Measurements from ENCODE around the gene C2CD2. TPM values are rescaled to one million over a fixed set of nuclear protein-coding genes. Genes with fewer than 3 reads are reported as not detected.

Gene C2CD2
- total RNA-seq, 6 donors from 2014 or later = 9.6 to 34.6 (median 22.0) TPM

DNA sequence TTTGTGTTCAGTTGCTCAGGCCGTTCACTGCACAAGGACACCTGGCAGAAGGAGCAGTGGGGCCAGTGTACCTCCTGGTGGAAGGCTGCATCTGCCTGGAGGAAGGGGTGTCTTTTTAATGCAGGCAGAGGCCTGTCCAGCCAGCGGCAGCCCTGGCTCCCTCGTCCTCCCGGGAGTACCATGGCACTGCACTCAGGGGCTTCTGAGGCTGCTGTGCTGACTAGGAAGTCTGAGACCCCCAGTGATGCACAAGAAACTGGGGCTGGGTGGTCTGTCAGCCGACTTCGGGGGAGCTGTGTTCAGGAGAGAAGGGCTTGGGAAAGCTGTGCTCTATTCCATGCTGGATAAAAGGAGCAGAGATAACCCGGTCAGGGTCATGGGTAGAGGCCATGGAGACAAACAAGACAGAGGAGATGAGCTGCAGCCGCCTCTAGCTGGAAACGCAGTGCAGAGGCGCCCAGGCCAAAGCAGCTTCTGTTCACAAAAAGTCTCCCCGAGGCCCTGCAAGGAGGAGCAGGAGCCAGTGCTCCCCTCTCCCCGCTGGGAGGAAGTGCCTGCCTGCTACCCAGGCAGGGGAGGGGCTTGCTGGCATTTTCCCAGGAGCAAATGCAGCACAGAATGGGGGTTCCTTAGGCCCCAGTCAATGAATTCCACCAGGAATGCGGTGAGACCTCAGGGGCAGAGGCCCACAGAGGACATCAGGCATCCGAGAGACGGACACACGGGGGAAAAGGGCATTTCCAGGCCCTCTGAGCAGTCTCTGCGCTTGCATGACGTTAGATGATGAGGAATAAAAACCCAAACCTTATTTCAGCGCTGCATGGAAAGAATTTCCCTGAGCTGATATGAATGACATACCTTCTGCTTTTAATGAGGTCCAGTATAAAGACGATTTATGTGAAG is 17.2 kb upstream of the C2CD2 start:
- ATAC-seq (ENCODE audit: low FRiP score in 2 of 2) (no peak), DNase-seq (no peak)
- H3K27me3 ChIP-seq = no peaks in the 10 kb centered on the region
- TF ChIP-seq EP300 (IDR thresholded peaks at IDR 0.05) (no peak), POLR2AphosphoS5 (IDR thresholded peaks at IDR 0.05) (no peak), POLR2A (IDR thresholded peaks at IDR 0.05) (no peak)
- TF ChIP-seq, protein P1, sequence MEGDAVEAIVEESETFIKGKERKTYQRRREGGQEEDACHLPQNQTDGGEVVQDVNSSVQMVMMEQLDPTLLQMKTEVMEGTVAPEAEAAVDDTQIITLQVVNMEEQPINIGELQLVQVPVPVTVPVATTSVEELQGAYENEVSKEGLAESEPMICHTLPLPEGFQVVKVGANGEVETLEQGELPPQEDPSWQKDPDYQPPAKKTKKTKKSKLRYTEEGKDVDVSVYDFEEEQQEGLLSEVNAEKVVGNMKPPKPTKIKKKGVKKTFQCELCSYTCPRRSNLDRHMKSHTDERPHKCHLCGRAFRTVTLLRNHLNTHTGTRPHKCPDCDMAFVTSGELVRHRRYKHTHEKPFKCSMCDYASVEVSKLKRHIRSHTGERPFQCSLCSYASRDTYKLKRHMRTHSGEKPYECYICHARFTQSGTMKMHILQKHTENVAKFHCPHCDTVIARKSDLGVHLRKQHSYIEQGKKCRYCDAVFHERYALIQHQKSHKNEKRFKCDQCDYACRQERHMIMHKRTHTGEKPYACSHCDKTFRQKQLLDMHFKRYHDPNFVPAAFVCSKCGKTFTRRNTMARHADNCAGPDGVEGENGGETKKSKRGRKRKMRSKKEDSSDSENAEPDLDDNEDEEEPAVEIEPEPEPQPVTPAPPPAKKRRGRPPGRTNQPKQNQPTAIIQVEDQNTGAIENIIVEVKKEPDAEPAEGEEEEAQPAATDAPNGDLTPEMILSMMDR (IDR thresholded peaks at IDR 0.05) = no peak
- no peaks in the 10 kb centered on the region for H3K36me3 ChIP-seq
- H3K4me1 ChIP-seq = peaks cover 0 to 18% (median 8%) of the 10 kb centered on the region in 4 donors
- 82 to 87% methylated on average over 14 to 20 of the region's 20 CpGs for WGBS, 2 donors
- H3K4me3 ChIP-seq = no peak overlapping the region
- no peak overlapping the region for H3K27ac ChIP-seq
- H3K9me3 ChIP-seq = no peaks in the 10 kb centered on the region

DNA sequence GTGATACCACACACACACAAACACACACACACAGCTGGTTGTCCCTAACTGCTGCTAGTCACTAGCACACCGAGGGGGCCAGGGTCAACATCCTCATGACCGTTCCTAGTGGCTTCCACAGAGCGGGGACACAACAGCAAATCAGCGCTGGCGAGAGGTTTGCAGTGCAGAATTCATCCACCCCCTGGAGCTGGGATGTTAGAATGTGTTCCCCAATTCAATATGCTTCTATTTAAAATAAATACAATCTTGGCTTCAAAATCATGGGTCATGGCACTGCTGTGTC is 16.2 kb upstream of the C2CD2 start:
- WGBS, 2 donors = 84 to 90% methylated on average over 5 of the region's 5 CpGs
- TF ChIP-seq POLR2AphosphoS5 (IDR thresholded peaks at IDR 0.05) = no peak
- TF ChIP-seq, protein P1 (IDR thresholded peaks at IDR 0.05) = no peak
- TF ChIP-seq EP300 (IDR thresholded peaks at IDR 0.05) = no peak
- TF ChIP-seq POLR2A (IDR thresholded peaks at IDR 0.05) = no peak
- H3K4me1 ChIP-seq = peaks cover 0 to 18% (median 8%) of the 10 kb centered on the region in 4 donors
- H3K9me3 ChIP-seq = no peaks in the 10 kb centered on the region
- no peaks in the 10 kb centered on the region for H3K27me3 ChIP-seq
- H3K27ac ChIP-seq = no peak overlapping the region
- no peak for ATAC-seq (ENCODE audit: low FRiP score in 2 of 2)
- no peak for DNase-seq
- no peak overlapping the region for H3K4me3 ChIP-seq
- no peaks in the 10 kb centered on the region for H3K36me3 ChIP-seq

DNA sequence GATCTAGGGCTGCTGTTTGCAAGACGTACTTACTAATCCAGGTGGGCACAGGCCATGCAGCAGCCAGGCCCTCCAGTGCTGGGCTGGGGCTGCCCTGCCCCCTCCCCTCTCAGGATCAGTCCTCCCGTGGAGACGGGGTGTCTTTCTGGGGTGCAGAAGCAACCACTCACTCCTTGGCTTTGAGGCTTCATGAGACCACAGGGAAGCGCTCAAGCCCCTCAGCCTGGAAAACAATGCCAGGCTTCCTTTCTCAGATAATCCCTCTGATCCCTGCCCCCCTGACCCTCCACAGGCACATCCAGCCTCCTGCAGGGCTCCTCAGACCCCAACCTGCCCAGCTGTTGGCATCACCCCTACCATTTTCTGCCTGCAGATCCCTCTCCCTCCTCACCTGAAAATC is 13.9 kb upstream of the C2CD2 start:
- 83 to 100% methylated on average over 2 to 4 of the region's 4 CpGs for WGBS, 2 donors
- Histone ChIP-seq H3K36me3 (no peaks in the 10 kb centered on the region), H3K27me3 (no peaks in the 10 kb centered on the region), H3K27ac (peak overlapping the region in 2 of 4 donors; percentile 54 to 74), H3K4me1 (peaks cover 0 to 4% (median 0%) of the 10 kb centered on the region in 4 donors), H3K9me3 (no peaks in the 10 kb centered on the region), H3K4me3 (no peak overlapping the region)
- DNase-seq = no peak
- ATAC-seq (ENCODE audit: low FRiP score in 2 of 2) = no peak
- no peak for TF ChIP-seq EP300 (IDR thresholded peaks at IDR 0.05)
- no peak for TF ChIP-seq POLR2AphosphoS5 (IDR thresholded peaks at IDR 0.05)
- TF ChIP-seq POLR2A (IDR thresholded peaks at IDR 0.05) = no peak
- TF ChIP-seq, protein P1 (IDR thresholded peaks at IDR 0.05) = no peak

DNA sequence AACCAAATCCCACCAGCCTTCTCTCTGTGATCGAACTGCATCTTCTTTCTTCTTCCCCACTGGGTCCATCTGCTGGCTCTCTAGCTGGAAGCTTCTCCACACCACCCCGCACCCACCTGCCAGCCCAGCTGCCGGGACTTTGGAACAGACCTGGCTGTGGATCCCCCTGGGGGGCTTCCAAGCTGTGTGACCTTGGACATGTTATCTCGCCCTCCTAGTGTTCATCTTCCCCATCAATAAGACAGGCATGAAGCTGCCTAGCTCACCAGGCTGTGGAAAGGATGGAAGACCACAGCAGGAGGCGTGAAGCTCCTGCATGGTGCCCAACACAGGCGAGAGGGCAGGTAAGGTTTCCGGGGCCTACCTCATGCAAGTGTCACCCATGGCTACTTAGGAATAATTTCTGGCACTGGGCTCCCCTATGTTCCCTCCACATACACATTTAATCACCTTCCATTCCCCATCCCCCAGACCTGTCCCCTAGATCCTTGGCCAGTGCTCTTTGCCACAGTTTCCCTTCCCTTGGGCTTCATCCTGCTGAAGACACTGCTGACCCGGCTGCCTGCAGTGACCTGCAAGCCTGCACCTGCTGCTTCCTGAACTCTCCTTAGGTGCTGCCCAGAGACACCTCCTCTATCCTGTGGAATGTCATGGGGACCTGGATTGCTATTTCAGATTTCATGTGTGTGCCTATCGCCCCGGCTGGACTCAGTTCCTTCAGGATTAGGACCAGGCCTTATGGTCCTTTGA is 13.2 kb upstream of the C2CD2 start:
- peaks cover 0 to 4% (median 0%) of the 10 kb centered on the region in 4 donors for H3K4me1 ChIP-seq
- DNase-seq (no peak), ATAC-seq (ENCODE audit: low FRiP score in 2 of 2) (no peak)
- no peaks in the 10 kb centered on the region for H3K27me3 ChIP-seq
- H3K36me3 ChIP-seq = no peaks in the 10 kb centered on the region
- no peak overlapping the region for H3K27ac ChIP-seq
- WGBS, 2 donors = 91 to 95% methylated on average over 10 of the region's 10 CpGs
- TF ChIP-seq, protein P1 (IDR thresholded peaks at IDR 0.05) = no peak
- TF ChIP-seq POLR2A (IDR thresholded peaks at IDR 0.05) (no peak), POLR2AphosphoS5 (IDR thresholded peaks at IDR 0.05) (no peak), EP300 (IDR thresholded peaks at IDR 0.05) (no peak)
- no peaks in the 10 kb centered on the region for H3K9me3 ChIP-seq
- no peak overlapping the region for H3K4me3 ChIP-seq
